Measurements from ENCODE around the gene PPP6R3.

The PPP6R3 gene

DNA sequence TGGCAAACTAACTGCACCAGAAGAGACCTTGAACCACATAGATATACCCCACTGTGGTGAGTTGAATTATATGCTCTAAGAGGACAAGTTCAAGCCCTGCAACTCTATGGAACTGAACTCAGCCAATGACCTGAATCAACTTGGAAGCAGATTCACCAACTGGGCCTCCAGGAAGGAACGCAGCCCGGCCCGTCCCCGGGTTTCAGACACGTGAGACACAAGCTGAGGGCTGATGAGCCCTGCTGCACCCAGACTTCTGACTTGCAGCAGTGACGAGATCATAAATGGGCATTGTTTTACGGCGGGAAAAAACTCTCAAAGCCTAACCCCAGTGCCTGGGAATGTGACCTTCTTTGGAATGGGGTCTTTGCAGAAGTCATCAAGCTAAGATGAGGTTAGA is 195.3 kb downstream of the PPP6R3 start:
- TF ChIP-seq, protein P1, sequence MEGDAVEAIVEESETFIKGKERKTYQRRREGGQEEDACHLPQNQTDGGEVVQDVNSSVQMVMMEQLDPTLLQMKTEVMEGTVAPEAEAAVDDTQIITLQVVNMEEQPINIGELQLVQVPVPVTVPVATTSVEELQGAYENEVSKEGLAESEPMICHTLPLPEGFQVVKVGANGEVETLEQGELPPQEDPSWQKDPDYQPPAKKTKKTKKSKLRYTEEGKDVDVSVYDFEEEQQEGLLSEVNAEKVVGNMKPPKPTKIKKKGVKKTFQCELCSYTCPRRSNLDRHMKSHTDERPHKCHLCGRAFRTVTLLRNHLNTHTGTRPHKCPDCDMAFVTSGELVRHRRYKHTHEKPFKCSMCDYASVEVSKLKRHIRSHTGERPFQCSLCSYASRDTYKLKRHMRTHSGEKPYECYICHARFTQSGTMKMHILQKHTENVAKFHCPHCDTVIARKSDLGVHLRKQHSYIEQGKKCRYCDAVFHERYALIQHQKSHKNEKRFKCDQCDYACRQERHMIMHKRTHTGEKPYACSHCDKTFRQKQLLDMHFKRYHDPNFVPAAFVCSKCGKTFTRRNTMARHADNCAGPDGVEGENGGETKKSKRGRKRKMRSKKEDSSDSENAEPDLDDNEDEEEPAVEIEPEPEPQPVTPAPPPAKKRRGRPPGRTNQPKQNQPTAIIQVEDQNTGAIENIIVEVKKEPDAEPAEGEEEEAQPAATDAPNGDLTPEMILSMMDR (IDR thresholded peaks at IDR 0.05): no peak

DNA sequence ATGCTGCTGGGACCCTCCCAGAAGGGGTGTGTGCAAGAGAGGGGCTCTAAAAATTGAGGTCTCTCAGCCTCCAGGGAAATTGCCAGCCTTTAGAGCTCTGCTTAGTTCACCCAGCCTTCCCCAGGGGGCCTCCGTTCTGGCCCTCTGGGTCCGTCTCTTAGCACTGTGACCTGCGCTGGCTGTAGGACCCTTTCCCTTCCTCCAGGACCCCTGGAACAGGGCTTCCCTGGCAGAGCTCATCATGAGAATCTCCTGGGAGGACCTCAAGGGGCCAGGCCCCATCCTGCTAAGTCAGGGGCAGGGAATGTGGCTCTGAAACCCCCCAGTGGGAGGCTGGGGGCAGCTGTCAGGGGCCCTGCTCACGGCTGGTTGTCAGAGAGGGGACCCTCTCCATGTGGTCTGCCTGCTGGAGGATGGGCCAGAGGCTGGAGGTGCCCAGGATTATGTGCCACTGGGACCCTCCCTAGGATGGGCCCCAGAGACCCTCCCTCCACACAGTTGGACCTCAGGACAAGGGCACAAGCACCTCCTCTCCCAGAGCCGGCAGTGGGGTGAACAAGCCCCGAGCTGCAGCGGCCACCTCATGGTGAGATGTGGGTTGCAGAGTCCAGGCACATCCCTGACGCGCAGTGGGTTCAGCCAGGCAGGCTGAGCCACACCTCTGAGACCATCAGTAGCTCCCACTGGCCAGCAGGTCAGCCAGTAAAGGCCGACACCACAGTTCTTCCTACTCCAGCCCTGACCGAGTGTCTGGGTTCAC is 196.6 kb downstream of the PPP6R3 start:
- TF ChIP-seq, protein P1 (IDR thresholded peaks at IDR 0.05): no peak

DNA sequence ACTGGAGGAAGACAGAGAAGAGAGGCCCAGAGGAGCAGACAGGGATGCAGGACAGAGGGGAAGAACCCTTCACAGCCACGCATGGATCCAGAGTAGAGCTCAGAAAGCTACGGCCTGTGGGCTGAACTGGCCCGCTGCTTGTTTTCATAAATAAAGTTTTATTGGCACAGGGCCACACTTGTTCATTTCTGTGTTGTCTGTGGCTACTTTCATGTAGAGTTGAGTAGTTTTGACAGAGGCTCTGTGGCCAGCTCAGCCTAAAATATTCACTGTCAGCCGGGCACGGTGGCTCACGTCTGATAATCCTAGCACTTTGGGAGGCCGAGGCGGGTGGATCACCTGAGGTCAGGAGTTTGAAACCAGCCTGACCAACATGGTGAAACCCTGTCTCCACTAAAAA is 197.5 kb downstream of the PPP6R3 start:
- TF ChIP-seq, protein P1 (IDR thresholded peaks at IDR 0.05): no peak

DNA sequence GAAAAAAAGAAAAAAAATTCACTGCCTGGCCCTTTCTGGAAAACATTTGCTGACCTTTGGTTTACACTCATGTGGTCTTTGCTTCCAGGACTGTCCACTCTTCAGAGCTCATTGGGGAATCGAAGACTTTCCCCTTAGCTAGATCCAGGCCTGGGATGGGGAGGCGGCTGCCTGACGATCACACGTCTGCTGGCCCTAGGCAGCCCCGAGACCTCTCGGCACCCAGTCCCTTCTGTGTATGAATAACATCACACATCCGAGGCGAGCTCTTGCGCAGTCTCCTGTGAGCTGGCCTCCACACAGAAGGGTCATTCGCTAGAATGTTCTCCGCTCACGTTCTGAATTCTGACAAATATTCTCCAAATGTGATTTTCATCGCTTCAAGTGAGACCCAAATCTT is 198.1 kb downstream of the PPP6R3 start:
- TF ChIP-seq, protein P1 (IDR thresholded peaks at IDR 0.05): no peak

DNA sequence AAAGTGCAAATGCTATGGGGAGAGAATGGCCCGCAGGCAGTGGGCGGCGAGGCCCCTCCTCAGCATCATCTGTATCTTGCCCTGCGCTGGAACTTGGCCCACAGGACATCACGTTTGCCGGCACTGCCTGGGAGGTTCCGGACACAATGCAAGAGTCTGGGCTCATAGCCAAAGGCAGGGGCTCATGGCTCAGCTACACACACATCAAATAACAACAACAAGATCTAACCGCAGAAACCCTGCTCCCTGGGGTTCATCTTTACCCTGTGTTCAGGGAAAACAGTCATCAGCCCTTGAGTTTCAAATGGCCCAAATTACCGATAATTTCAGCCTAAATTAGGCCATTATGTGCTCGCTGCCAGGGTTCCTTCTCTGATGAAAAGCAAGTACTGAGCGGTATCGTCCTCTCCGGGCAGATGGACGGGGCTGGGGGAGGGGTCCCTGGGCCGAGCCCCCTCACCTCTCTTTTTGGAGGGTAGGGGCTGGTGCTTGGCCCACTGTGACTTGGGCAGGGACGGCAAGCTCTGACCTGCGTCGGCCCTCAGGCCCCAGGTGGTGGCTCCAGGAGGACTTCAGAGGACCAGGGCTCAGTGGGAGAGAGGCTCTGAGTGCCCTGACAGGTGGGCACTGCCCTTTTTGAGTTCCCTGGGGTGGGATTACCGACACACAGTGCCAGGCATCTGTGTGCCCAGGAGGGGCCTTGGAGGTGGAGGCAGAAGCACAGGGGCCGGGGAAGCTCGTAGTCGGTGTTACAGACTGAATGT is 198.8 kb downstream of the PPP6R3 start:
- TF ChIP-seq, protein P1 (IDR thresholded peaks at IDR 0.05): no peak

DNA sequence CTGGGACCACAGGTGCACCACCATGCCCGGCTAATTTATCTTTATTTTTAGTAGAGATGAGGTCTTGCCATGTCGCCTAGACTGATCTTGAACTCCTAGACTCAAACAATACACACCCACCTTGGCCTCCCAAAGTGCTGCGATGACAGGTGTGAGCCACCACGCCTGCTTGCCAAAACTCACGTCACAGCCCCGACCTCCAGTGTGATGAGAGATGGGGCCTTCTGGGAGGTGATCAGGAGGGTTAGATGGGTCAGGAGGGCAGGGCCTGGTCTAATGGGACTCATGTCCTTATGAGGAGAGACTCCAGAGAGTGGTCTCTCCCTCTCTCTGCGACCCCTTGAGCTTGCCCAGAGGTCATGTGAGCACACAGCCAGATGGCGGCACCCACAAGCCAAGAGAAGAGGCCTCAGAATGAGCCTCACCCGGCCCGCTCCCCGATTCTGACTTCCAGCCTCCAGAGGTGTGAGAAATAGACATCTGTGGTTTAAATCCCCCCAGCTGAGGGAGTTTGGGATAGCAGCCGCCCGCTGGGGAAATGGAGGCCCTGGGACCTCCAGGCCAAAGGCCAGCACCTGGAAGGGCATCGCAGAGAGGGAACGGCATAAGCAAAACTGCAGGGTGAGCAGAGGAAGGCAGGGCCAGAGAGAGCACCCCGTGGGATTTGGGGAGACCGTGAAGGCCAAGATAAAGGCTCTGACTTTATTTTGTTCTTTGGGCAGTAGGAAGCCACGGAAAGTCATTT is 199.7 kb downstream of the PPP6R3 start:
- TF ChIP-seq, protein P1 (IDR thresholded peaks at IDR 0.05): no peak

DNA sequence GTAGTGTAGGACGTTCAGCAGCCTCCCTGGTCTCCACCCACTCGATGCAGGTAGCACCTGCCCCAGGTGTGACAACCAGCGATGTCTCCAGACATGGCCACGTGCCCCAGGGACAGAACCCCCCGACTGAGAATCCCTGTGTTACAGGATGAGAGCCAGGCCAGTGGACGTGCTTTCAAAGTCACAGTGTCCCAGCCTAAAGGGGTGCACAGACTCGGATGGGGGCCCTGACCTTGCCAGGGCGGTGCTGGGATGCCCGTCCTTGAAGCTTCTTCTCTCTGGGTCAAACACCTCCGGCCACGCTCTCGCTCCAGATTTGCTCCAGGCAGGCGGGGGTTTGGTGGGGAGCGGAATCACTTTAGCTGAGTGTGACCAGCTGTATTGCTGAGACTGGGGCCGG is 200.5 kb downstream of the PPP6R3 start:
- TF ChIP-seq, protein P1 (IDR thresholded peaks at IDR 0.05): no peak
